GM19025 (cell line): ENCODE results near the gene SLC22A4.

Experiments used
- ATAC-seq: cut with Tn5 transposase; IDR thresholded peaks from one replicate; pipeline ENCODE4 v1.9.1; 2021; ENCODE audit warnings: mild to moderate bottlenecking, low read depth, moderate library complexity; ENCODE audit not compliant: unreplicated experiment

Gene SLC22A4

GRCh38 chr5:132261881-132262845 lies 32.0 kb upstream of the SLC22A4 start:
- no peak for ATAC-seq

- ATAC-seq = no peak
Measured at GRCh38 chr5:132262882-132263547, 31.2 kb upstream of the SLC22A4 start.

- no peak for ATAC-seq
Measured at GRCh38 chr5:132263548-132264261, 30.5 kb upstream of the SLC22A4 start.

- ATAC-seq = no peak
Measured at GRCh38 chr5:132264546-132265335, 29.5 kb upstream of the SLC22A4 start.

GRCh38 chr5:132265336-132266030 lies 28.7 kb upstream of the SLC22A4 start:
- ATAC-seq = no peak

- no peak for ATAC-seq
Measured at GRCh38 chr5:132266031-132266835, 28.0 kb upstream of the SLC22A4 start.

- no peak for ATAC-seq
Measured at GRCh38 chr5:132266836-132267160, 27.4 kb upstream of the SLC22A4 start.

- no peak for ATAC-seq
Measured at GRCh38 chr5:132267166-132267739, 26.9 kb upstream of the SLC22A4 start.

GRCh38 chr5:132267931-132268768 lies 26.0 kb upstream of the SLC22A4 start:
- no peak for ATAC-seq

- ATAC-seq = peak; percentile 63
Measured at GRCh38 chr5:132268769-132269551, 25.2 kb upstream of the SLC22A4 start.

- ATAC-seq = no peak
Measured at GRCh38 chr5:132269635-132270334, 24.4 kb upstream of the SLC22A4 start.

GRCh38 chr5:132270335-132270665 lies 23.9 kb upstream of the SLC22A4 start:
- ATAC-seq = no peak

GRCh38 chr5:132270706-132271105 lies 23.5 kb upstream of the SLC22A4 start:
- no peak for ATAC-seq

- ATAC-seq = no peak
Measured at GRCh38 chr5:132271251-132272246, 22.6 kb upstream of the SLC22A4 start.
